ENCODE measurements around the gene SPPL2A. TPM values are rescaled to one million over a fixed set of nuclear protein-coding genes. Genes with fewer than 3 reads are reported as not detected.

The SPPL2A gene
- total RNA-seq, 1 donor from 2014 or later: 128 TPM

DNA sequence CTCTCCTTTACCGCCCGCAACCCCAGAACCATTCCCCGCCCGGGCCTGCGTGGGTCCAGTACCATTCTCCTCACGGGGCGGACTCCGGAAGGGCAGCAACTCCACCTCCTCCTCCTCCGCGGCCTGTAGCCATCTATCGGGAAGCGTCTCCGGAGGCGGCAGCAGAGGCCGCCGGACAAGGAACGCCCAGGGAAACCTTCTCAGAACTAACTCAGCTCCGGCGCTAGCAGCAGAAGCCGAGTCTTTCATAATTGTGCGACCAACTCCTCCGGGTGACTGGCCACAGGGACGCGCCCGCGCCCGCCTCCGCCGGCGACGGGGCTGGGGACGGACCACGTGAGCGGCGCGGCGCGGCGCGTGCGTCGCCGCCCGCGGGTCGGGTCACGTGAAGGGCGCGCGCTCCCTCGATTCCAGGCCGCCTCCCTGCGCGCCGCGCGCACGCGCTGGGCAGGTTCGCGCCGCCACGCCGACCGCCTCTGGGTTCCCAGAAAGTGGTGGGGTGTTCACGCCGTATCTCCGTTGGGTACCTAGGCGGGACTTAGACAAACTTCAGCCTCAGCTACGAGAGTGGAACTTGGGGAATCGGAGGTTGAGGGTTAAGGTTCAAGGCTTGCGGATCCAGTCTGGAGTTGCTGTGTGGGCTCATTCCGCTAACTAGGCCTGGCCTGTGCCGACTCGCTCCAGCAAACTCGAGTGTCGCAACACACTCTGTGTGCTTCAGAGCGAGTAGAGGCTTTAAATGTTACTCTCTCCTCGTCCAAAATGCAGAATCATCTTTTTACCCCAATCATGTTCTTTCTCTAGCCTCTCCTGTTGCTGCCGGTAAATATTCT lies 78.8 kb downstream of the SPPL2A start, which contains the start of gene TRPM7:
TSS of gene TRPM7 (minus strand) at position 329 of the 833 bp plus-strand sequence. CDS start at position 65, 264 bp downstream.
- peak within 1 kb of the TSS; percentile 93 for H3K27ac ChIP-seq
- DNase-seq (peak; percentile 94), ATAC-seq (peak; percentile 98)
- TF ChIP-seq, protein P1, sequence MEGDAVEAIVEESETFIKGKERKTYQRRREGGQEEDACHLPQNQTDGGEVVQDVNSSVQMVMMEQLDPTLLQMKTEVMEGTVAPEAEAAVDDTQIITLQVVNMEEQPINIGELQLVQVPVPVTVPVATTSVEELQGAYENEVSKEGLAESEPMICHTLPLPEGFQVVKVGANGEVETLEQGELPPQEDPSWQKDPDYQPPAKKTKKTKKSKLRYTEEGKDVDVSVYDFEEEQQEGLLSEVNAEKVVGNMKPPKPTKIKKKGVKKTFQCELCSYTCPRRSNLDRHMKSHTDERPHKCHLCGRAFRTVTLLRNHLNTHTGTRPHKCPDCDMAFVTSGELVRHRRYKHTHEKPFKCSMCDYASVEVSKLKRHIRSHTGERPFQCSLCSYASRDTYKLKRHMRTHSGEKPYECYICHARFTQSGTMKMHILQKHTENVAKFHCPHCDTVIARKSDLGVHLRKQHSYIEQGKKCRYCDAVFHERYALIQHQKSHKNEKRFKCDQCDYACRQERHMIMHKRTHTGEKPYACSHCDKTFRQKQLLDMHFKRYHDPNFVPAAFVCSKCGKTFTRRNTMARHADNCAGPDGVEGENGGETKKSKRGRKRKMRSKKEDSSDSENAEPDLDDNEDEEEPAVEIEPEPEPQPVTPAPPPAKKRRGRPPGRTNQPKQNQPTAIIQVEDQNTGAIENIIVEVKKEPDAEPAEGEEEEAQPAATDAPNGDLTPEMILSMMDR (IDR thresholded peaks at IDR 0.05): no peak
- peak within 1 kb of the TSS; percentile 91 for H3K4me3 ChIP-seq
- H3K27me3 ChIP-seq (ENCODE audit: low read depth): no peaks in the 10 kb centered on the region
- intact Hi-C loops (cut with DNase I): loop anchor here (10.0 kb wide), 1 partner anchor 188 kb away; no protein-coding TSS in a partner anchor
- peaks cover 35% of the 10 kb centered on the region for H3K4me1 ChIP-seq
- H3K9me3 ChIP-seq: no peaks in the 10 kb centered on the region
- H3K36me3 ChIP-seq: peaks cover 13% of the 10 kb centered on the region

DNA sequence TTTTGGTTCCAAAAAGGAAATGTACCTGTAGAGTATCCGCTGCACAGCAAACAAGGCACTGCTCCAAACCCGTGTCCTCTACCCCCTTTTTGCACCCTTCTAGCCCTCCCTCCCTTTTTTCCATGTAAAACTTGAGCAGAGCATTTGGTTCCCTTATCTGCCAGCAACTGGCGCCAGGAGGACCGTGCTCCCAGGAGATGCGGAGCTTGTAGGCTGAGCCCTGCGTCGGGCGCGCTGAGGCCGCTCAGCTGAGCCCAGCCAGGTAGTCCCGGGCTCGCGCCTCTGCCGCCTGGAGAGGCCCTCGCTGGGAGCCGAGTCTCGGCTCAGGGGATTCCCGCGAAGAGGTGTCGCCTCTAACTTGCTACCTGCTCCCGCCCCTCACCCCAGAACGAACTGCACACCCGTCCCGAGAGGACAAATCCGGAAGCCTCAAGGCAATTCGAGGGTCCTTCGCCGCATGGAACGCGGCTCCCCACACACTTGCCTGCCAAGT lies 79.5 kb downstream of the SPPL2A start:
- H3K9me3 ChIP-seq: no peaks in the 10 kb centered on the region
- H3K36me3 ChIP-seq: peaks cover 13% of the 10 kb centered on the region
- H3K4me3 ChIP-seq: peak overlapping the region; percentile 91
- TF ChIP-seq, protein P1 (IDR thresholded peaks at IDR 0.05): no peak
- peaks cover 35% of the 10 kb centered on the region for H3K4me1 ChIP-seq
- intact Hi-C loops (cut with DNase I): loop anchor here (10.0 kb wide), 1 partner anchor 189 kb away; no protein-coding TSS in a partner anchor
- ATAC-seq: peak; percentile 80 to 81
- H3K27ac ChIP-seq: peak overlapping the region; percentile 93
- H3K27me3 ChIP-seq (ENCODE audit: low read depth): no peaks in the 10 kb centered on the region
- DNase-seq: peak; percentile 72

DNA sequence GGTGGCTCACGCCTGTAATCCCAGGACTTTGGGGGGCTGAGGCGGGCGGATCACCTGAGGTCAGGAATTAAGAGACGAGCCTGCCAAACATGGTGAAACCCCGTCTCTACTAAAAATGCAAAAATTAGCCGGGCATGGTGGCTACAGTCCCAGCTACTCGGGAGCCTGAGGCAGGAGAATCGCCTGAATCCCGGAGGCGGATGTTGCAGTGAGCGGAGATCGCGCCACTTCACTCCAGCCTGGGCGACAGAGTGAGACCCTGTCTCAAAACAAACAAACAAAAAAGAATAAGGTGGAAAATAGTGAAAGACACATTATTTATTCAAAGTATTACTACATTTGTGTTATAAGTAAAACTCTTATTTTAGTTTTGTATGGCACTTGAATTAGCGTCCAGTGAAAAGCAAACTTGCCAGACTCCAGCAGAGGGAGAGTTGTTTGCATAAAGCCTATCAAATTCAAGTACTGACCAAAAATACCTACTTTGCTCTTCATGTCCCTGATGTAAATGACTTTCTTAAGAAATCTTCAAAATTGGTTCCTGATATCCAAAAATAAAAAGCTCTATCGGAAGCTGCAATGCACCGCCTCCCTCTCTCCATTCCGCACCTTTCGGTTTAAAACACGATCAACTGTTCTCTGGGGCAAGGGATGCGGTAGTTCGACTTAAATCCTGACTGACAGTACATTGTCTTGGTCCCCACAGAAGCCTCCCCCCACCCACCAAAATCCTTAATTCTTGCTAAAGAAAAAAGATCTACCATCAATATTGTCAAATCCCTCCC lies 80.1 kb downstream of the SPPL2A start:
- Histone ChIP-seq H3K36me3 (peaks cover 13% of the 10 kb centered on the region), H3K4me1 (peaks cover 39% of the 10 kb centered on the region), H3K27me3 (ENCODE audit: low read depth) (no peaks in the 10 kb centered on the region), H3K4me3 (peak overlapping the region; percentile 91), H3K9me3 (no peaks in the 10 kb centered on the region), H3K27ac (peak overlapping the region; percentile 93)
- TF ChIP-seq, protein P1 (IDR thresholded peaks at IDR 0.05): no peak
- intact Hi-C loops (cut with DNase I): loop anchor here (10.0 kb wide), 1 partner anchor 189 kb away; no protein-coding TSS in a partner anchor
- DNase-seq (no peak), ATAC-seq (no peak)

DNA sequence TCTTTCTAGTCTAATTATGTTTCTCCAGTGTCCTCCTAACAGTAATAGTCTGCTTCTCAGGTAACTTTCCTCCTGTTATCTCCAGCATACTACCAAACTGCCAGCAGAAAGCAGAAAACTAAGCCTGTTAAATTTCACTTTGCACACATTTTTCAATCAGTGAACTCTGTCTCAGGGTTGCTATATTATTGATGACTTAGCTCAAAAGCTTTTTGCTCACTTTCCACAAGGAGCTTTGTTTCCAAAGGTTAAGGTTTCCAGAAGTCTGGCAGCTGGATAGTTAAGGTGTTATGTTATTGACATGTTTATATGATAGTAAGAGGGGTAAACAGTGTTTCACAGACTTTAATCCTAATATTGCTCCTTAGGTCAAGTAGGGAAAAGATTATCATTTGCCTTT lies 84.0 kb downstream of the SPPL2A start:
- Histone ChIP-seq H3K27me3 (ENCODE audit: low read depth) (no peaks in the 10 kb centered on the region), H3K36me3 (peaks cover 13% of the 10 kb centered on the region), H3K27ac (no peak overlapping the region), H3K4me1 (peaks cover 44% of the 10 kb centered on the region), H3K4me3 (no peak overlapping the region), H3K9me3 (no peaks in the 10 kb centered on the region)
- DNase-seq: no peak
- no peak for ATAC-seq
- intact Hi-C loops (cut with DNase I): loop anchor here (10.0 kb wide), 1 partner anchor 193 kb away; no protein-coding TSS in a partner anchor
- TF ChIP-seq, protein P1 (IDR thresholded peaks at IDR 0.05): no peak

DNA sequence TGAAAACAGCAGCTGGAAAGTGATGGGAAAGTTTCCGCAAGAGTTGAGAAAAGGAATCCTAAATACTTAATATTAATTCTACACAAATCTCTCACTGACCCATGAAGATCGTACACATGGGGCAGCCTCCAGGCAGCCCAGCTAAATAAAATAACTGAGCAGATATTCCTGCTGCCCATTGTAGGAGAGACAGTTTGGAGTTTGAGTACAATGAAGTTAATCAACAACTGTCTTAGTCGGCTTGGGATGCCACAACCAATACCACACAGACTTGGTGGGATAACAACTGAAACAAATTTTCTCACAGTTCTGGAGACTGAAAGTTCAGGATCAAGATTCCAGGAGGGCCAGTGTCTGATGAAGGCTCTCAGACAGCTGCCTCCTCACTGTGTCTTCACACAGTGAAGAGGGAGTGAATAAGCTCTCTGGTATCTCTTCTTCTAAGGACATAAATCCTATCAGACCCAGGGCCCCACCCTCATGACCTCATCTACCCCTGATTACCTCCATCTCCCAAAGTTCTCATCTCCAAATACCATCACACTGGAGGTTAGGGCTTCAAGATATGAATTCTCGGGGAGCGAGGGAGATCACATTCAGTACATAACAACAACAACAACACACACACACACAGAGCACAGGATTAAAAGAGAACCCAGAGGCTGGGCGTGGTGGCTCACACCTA lies 88.6 kb downstream of the SPPL2A start:
- no peak for ATAC-seq
- no peaks in the 10 kb centered on the region for H3K27me3 ChIP-seq (ENCODE audit: low read depth)
- H3K36me3 ChIP-seq: peaks cover 14% of the 10 kb centered on the region
- no peaks in the 10 kb centered on the region for H3K9me3 ChIP-seq
- H3K27ac ChIP-seq: no peak overlapping the region
- no peak overlapping the region for H3K4me3 ChIP-seq
- TF ChIP-seq, protein P1 (IDR thresholded peaks at IDR 0.05): no peak
- no peak for DNase-seq
- intact Hi-C loops (cut with DNase I): no loop called here
- H3K4me1 ChIP-seq: peaks cover 16% of the 10 kb centered on the region
